HG02852 (cell line): ENCODE data around the gene CCNYL1.
"Not testable (repeated sequence)": the region's sequence is repeated elsewhere in the genome, so short reads cannot be mapped to it uniquely, and the experiment has no call there.

Source experiments
- ATAC-seq: cut with Tn5 transposase; IDR thresholded peaks from one replicate; pipeline ENCODE4 v1.9.1; 2021; ENCODE audit warnings: mild to moderate bottlenecking, moderate library complexity; ENCODE audit not compliant: unreplicated experiment

Gene CCNYL1

DNA sequence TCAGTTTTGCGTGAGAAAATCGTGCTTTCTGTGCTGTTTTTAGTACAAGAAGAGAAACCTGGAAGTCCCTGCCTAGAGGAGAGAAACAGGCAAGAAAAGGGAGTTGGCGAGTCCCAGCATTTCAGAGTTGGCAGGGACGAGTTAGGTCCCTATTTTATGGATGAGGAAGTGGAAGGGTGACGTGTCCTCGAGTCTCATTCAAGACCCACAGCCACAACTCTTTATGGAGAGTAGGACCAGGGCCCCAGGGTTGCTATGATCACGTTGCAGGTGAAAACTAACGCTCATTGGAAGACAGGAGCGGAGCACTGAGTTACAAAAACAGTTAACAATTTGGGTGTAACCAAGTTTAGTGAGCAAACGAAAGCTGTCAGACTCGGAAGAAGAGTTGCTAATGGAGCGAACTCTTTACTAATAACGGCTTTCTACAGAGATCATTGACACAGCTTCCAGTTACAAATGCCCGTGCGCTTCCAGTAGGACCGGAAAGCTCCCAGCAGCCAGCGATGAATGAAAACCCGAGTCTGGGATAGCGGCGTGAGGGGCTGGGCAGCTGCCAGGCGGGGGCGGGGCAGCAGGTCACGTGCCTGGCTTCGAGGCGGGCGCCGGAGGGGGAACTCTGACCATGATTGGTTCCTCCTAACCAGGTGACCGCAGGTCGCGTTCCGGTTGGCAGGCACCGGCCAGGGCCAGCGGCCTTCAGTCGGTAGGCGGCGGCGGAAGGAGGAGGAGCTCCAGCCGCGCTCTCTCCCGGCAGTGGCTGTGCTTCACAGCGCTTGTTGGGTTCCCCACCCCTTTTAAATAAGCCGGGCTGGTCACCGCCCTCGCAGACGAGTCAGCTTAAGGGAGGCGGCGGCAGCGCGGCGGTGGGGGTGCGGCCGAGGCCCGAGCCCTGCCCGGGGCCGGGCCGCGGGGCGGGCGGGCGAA lies at the start of gene CCNYL1:
Gene CCNYL1, plus strand, starts transcription at position 827 of the 927 bp plus-strand sequence. CDS start 257 bp downstream, outside the sequence.
- ATAC-seq: peak; percentile 93

DNA sequence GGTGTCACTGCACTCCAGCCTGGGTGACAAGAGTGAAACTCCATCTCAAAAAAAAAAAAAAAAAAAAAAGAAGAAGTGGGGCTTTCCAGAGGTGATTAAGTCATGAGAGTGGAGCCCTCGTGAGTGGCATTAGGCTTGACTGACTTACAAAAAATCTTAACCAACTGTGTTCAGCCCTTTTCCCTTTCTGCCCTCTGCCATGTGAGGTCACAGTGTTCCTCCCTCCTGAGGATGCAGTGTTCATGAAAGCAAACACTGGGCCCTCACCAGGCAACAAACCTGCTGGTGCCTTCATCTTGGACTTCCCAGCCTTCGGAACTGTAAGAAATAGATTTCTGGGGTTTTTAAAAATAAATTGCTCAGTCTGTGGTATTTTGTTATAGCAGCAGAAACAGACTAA lies 49.2 kb upstream of the CCNYL1 start:
- peak; percentile 83 for ATAC-seq

DNA sequence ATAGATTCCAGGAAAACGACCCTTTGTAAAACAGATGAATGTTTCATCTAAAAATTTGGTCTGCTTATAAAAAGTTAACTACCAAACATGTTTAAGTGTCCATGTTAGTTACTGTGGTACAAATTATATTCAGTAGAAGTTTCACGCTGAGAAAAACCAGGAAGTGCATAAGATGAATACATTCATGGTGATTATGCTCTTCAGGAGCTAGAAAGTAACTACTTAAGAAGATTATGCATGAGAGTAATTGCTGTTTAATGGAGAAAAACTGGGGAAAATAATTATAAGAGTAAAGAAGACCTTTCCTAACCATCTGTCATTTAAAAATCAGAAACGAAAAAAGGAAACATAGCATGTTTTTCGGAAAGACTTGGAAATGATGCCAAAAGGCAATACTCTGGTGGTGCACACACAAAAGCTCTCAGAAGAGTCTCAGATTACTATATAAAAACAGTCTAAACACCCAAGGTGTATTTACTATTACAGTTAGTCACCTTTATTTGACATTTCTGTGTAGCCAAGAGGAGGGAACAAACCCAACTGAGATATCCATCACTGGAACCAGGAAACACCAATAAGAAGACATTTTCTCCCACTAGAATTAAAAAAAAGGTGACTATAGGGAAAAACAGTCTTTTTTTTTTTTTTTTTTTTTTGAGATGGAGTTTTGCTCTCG lies 47.4 kb upstream of the CCNYL1 start:
- ATAC-seq: no peak

DNA sequence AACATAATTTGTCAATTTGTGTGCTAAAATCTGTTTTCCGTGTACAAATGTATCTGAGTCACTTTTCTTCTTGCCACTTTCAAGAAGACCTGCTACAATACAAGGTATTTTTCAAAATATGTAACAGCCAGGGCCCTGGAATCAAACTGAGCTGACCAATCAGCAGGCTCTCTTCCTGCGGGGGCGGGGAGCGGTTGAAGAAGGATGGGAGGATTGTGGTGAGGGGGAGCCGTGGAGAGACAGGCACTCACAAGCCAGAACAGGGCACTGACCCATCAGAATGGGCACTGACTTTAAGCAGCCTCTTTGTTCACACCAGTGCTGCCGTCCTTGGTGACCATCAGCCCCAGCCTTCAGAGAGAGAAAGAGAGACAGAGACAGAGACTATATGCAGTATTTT lies 40.6 kb upstream of the CCNYL1 start:
- ATAC-seq: no peak

DNA sequence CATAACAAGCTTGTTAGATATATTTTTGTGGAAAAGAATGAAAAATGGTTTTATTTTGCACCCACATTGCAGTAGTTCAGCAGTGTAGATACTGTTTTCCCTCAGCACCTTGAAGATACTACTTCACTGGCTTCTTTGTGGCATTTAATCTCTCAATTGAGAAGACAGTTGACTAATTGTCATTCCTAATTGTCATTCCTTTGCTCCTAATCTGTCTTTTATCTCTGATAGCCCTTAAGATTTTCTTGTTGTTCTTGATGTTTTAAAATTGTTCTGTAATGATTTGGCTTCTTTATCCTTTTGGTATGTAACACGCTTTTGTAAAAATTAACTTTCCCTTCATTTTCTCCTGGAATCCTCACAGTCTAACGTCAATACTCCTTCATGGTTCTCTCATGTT lies 38.0 kb upstream of the CCNYL1 start:
- ATAC-seq: no peak

DNA sequence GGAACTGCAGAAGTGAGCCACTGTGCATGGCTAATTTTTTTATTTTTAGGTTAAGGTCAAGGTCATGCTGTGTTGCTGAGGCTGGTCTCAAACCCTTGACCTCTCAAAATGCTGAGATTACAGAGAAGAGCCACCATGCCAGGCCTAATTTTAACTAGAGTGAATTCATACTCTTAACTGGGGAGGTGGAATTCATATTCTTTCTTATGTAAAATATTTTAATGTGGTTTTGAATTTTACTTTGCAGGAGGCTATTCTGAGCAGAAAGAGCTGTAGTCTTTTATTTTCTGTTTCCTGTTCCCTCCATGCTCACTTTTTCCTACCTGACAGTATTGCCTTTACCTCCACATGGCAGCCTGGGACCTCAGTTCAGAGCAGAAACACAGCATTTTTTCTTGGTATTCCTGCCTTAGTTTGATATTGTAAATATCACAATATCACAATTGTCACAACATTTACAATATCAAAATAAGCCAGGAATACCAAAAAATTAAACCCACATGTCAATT lies 37.1 kb upstream of the CCNYL1 start:
- ATAC-seq: no peak

DNA sequence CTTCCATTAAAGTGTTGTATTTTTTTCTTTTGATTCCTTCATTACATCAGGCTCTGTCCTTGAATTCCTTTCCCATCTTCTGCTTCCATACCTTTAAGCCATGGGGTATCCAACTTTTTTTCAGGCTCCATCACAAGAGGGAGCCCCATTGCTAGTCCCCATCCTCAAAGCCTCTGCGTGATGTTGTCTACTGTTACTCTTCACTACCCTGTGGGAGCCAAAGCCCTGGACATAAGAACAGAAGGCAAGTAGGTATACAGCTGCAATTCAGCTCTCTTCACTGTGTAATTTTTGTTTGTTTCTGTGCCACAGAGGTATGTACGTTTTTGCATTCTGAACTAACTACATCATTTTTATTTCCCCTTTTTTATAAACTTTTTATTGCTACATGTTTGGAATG lies 36.6 kb upstream of the CCNYL1 start:
- ATAC-seq: no peak

DNA sequence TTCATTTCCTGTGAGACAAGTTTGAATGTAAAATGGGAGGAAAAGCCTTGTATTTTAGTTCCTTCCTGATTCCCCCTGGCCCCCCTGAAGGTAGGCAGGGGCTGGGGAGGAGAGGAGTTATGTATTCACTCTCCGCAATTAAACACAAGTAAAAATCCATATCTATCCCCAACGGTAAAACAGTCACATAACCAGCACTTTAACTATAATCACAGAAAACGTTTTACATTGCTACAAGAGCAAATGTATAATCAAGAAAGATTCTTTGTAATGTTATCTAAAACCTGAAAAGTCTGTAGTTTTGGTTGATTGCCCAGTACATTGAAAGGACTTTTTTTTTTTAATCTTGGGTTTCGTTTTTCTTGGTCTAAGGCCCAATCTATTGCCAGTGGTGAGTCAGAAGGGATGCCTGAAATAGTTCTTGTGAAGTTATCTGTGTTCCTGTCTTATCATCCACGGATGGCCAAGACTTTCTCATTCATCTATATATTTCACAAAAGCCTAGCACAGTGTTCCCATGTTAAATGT lies 34.5 kb upstream of the CCNYL1 start:
- ATAC-seq: no peak

DNA sequence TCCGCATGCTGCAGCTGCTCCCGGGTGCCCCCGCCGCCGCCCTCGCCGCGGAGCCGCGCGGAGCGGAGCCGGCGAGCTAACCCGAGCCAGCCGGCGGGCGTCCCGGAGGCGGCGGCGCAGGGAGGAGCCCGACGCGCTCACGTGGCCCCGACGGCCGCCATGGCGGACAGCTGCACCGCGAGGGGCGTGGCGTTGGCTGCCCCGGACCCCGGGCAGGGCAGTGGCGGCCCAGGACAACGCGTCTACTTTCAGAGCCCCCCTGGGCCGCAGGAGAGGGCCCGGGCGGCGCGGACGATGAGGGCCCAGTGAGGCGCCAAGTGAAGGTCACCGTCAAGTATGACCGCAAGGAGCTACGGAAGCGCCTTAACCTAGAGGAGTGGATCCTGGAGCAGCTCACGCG lies 30.0 kb upstream of the CCNYL1 start:
- no peak for ATAC-seq

DNA sequence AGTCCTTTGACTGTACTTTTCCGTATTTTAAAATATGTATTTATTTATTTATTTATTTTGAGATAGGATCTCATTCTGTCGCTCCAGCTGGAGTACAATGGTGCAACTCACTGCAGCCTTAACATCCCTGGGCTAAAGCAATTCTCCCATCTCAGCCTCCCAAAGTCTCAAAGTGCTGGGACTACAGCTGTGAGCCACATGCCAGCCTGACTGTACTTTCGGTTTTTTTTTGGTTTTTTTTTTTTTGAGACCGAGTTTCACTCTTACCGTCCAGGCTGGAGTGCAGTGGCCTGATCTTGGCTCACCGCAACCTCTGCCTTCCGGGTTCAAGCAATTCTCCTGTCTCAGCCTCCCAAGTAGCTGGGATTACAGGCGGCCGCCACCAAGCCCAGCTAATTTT lies 28.9 kb upstream of the CCNYL1 start:
- no peak for ATAC-seq

DNA sequence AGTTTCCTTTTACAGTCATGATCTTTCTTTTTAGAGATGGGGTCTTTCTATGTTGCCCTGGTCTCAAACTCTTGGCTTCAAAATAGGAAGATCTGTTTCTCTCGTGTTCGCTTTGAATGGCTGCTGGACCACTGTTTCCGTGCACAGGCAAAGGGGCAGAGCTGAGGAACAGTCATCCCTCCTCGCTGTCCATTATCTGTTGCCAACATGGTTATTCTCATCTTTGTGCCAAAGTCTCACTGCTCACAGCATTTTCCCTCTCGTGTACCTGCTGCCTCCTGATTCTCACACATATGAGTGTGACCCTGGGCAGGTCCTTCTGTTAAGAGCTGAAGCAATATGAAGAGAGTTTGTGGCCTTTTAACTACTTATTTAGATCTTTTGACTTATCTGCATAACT lies 28.0 kb upstream of the CCNYL1 start:
- ATAC-seq: no peak

DNA sequence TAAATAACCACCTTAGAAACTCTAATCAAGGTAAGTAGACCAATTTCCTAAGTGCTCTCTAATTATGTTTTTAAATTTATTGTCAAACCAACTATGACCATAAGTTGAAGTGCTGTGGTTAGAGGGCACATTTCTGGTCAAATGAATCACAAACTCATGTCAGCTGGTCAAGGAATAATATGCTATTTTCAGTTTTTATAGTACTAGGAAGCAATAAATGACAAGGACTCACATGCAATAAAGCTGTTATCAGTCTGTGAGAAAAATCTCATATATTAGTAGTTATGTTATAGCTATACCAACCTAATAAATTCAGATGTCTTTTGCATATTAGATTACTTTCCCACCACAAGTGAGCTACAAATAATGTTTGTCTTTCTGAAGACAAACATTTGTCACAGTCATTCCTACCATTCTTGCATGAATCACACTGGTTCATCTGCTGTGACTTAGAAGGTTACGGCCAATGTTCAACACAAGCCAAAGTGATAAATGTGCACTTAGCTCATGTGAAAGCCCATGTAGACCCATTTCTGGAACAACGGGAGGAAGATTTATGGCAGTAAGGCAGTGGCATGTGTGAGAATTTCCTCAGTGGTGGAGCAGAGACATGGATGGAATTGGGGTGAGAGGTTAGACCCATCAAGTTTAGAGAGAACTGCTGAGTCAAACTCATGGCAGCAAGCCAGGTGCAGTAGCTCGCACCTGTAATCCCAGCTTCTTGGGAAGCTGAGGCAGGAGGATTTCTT lies 27.4 kb upstream of the CCNYL1 start:
- no peak for ATAC-seq

DNA sequence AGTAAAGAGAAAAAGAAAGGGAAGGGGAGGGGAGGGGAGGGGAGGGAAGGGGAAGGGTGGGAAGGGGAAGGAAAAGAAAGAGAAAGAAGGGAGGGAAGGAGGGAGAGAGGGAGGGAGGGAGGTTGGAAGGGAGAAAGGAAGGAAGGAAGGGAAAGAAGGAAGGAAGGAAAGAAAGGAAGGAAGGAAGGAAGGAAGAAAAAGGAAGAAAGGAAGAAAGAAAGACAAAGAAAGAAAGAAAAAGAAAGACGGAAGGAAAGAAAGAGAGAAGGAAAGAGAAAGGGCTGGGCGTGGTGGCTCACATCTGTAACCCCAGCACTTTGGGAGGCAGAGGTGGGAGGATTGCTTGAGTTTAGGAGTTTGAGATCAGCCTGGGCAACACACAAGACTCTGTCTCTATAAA lies 24.6 kb upstream of the CCNYL1 start:
- no peak for ATAC-seq

DNA sequence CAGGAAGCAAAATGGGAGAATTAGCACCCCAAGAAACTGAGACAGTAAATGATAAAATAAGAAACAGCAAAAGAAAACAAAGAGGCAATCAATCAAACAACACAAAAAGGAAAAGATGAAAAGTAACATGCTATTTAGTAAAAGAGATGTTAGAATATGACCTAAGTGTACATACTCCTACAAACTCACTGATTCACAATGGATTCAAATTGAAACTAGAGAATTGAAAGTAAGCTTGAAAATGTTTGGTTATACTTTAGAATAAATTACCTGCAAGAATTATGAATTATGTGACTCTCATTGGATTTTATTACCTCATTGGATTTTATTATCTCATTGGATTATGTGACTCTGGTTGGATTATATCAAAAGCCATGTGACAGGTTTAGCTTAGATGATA lies 22.8 kb upstream of the CCNYL1 start:
- ATAC-seq: no peak

DNA sequence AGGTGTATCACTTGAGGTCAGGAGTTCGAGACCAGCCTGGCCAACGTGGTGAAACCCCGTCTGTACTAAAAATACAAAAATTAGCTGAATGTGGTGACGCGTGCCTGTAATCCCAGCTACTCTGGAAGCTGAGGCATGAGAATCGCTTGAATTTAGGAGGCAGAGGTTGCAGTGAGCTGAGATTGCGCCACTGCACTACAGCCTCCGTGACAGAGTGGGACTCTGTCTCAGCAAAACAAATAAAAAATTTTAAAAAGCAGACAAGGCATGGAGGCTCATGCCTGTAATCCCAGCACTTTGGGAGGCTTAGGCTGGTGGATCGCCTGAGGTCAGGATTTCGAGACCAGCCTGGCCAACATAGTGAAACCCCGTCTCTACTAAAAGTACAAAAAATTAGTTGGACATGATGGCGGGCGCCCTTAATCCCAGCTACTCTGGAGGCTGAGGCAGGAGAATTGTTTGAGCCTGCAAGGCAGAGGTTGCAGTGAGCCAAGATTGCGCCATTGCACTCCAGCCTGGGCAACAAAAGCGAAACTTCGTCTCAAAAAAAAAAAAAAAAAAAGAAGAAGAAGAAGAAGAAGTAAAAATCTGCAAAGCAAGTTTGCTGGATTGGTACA lies 20.5 kb upstream of the CCNYL1 start:
- not testable (repeated sequence) for ATAC-seq

DNA sequence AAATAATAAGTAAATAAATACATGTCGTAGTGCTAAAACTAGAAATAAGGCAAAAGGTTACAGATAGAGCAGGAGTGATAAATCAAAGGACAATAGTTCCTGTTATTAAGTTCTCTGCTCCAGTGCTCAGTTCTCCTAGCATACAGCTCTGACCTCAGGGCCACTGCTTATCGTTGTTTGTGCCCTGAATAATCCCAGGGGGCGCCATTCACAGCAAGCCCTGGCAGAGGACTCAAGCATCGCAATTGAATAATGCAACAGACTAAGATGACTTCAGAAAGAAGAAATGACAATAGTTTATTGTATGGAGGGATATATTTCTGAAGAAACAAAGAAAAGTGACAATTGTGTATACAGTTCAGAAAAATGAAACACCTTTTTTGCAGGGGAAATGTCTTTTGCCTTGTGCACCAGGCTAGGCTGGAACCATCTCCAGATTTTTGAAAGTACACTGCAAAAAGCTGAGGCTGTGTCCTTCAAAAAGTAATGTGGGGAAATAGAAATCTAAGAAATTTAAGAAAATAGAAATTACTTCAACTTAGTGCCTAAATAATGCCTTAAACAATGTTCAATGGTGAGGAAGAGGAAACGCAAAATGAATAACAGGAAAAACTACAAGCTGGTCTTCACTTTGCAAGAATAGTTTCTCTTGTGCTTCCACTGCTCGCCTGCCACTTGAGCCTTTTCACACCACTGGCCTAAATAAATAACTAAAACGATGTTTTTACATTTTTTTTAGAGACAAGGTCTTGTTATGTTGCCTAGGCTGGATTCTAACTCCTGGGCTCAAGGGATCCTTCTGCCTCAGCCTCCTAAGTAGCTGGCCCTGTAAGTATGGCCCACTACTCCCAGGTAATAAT lies 19.0 kb upstream of the CCNYL1 start:
- ATAC-seq: peak; percentile 59

DNA sequence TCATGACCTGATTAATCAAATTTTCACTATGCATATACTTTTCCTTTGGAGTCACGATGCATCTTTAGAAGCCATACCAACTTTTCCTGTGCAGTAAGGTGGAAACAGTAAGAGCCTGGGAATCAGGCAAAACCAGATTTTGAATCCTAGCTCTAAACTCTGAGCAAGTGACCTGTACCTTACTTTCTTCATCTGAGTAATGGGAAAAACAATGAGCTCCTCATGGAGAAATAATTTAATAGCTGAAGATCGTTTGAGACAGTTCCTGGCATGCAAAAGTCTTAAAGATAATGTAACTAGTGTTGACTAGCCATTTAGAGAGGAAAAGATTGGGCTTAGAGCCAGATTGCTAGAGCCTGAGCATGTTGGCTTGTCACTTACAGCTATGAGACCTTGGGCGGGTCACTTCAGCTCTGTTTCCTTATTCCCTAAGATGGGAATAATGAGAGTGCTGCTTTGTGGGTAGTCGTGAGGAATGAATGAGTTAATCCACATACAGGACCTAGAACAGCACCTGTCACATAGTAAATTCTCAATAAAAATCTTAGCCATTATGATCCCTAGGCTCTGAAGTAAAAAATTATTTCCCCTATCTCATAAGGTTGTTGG lies 17.7 kb upstream of the CCNYL1 start:
- no peak for ATAC-seq

DNA sequence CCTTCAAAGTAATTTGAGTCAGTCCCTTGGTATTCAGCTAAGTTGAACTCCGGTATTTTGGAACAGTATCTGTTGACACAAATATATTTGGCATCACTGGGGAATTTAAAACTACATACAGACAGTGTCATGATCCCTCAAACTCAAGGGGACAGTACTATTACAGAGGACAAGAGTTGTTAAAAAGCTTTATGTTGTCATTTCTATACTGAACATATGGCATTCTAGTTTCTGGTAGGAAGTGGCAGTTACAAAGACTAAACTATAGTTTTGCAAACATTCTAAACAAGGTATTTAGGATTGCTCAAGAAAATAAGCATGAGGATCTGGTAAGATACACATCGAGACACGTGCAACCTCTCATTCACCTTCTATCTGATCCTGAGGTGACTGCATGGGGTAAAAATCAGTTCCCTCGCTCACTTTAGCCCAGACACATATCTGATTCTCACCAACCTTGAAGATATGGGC lies 16.6 kb upstream of the CCNYL1 start:
- ATAC-seq: no peak

DNA sequence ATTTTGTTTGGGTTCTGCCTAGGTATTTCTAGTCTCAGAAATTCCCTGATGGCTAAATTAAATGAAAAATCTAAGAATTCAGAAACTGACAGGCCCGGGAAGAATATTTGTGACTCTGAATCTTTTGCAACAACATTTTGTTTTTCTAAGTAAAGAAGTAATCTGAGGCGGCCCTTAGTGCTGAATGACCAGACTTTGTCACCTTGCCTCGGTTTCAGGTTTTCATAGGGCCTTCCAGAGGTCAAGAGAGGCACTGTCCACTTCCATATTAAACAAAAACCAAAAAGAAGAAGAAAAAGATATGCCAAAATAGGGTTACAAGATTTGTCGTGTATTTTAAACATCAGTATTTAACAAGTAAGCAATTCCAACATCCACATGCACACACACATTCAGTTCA lies 16.1 kb upstream of the CCNYL1 start:
- no peak for ATAC-seq
